Parietal lobe (tissue), 1 donor: ENCODE measurements around the gene FREM3. TPM values are rescaled to one million over a fixed set of nuclear protein-coding genes. Genes with fewer than 3 reads are reported as not detected.

Experiments
- total RNA-seq: library from RNA; depleted of rRNA; stranded (reverse); fragments of >200 nt; gene quantifications from one replicate; pipeline ENCODE4 v1.2.3, GENCODE V29; 2014

FREM3 gene
- not detected for total RNA-seq

DNA sequence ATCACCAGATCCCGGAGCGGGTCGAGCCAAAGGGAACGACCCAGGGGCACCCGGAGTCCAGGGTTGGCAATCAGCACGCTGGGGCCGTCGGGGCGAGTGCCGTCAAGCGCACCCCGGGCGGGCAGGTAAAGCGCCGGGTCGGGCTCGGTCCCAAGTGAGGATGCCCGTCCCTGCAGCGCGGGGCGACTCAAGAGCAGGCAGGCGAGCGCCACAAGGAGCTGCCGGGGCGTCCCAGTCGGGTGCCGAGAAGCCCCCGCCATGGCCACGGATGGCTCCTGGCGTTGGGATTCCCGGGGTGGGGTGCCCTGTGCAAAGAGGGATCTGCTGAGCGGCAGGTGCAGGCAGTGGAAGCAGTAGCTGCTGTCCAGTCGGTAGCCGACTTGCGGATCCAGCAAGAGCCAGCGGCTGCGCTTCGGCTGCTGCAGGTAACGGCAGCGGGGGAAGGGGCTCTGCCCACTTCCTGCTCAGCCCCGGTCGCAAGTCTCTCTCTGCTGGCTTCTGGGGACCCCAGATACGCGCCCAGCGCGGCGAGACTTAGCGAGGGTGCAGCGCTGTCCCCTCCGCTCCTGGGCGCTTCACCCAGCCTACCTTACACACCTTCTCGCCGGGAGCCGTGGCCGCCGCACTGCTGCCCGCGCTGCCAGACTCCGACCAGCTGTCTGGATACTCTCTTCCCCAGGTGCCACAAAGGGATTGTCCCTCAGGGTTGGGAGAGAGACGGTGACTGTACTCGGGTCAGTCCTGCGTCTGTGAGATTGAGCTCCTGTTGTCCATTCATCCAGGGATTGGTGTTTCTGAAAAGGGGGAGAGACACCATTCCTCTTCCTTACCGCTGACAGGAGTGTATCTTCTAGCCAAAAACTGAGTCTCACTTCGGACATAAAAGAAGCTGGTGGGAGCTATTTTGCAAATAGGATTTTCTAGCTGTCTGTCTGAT is at the start of gene FREM3:
TSS of gene FREM3 (minus strand) at position 260 of the 937 bp plus-strand sequence. CDS start at position 260, 0 bp downstream.

Other genes starting within 250 kb of the FREM3 start
- gene SMARCA5, start 187.0 kb downstream of the FREM3 start, total RNA-seq: 92.0 TPM
- gene GYPE, start 204.9 kb upstream of the FREM3 start, total RNA-seq: 0.63 TPM